GM19372 (cell line): Measurements from ENCODE around the gene HJURP.

Experiments used
- ATAC-seq: cut with Tn5 transposase; IDR thresholded peaks from one replicate; pipeline ENCODE4 v1.9.1; 2021; ENCODE audit warnings: mild to moderate bottlenecking, low read depth, moderate library complexity; ENCODE audit not compliant: unreplicated experiment

The HJURP gene

DNA sequence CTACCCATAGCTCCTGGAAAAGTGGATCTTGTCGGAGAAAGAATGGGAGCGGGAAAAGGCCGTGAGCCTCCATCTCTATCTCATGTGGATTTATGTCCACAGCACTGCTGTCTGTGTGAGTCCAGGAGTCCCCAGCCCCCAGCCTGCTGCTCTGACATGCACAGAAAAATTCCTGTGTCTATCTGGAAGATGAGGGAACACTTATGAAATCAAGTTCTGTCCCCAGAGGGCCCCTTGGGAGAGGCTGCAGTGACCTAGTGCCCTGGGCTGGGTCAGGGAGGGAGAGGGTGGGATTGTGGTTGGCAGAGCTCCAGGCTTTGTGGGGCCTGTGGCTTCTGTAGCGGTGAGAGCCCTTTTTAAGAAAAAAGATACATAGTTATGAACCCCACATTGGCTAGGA lies 37.6 kb downstream of the HJURP start:
- no peak for ATAC-seq

DNA sequence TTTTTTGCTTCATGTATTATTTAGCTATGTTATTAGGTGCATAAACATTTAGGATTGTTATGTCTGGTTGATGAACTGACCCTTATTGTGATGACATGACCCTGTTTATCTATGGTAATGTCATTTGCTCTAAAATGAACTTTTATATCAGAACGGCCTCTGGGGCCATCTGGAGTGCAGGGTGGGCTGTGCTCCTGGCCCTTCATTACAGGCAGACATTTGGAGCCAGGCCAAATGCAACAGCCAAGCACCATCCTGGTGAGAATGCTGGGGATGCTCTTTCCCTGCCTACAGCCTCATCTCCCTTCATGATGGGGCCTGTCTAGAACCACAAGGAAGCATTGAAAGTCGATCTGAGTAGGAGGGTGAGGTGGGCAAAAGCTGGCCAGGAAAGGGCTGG lies 38.0 kb downstream of the HJURP start:
- no peak for ATAC-seq

DNA sequence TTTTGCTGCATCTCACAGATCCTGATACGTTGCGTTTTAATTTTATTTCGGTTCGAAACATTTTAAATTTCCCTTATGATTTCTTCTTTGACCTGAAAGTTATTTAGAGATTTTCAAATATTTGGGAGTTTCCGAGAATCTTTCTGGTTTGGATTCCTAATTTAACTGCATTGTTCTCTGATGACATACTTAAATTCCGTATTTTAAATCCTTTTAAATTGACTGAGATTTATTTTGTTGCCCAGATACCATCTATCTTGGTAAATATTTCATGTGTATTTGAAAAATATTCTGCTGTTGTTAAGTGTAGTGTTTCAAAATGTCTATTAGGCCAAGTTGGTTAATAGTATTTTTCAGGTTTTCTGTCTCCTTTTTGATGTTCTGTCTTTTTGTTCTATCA lies 38.5 kb downstream of the HJURP start:
- ATAC-seq: no peak

DNA sequence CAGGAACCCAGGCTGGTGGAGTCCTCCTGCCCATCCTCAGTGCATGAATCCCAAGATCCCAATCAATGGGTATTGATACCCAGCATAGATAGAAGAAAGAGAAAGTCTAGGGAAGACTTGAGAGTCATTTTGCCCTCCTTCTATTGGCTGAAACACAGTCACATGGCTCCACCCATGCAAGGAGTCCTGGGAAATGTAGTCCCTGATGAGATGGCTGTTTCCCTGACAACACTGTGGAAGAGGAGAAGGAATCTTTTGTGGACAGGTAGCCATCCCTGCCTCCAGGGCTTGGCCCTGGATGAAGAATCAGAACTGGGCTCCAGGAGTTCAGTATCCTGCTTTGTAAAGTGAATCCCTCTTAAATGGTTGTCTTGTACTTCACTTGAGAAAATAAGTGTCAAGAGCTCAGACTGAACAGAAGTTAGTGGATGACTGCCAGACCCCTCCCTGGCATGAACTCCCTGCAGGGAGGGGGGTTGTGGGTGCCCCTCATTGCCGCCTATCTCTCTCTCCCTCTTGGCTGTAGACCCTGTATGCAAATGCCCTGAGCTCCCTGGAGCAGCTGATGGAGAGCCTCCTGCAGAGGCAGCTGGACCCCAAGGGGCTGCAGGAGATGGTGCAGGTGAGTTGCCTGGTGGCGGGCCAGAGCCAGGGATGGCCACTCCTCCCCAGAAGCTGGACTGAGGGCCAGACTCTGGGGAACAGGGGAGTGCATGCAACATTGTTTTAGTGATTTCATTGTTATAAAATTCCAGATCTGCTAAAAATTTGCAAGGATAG lies 40.1 kb downstream of the HJURP start:
- no peak for ATAC-seq

DNA sequence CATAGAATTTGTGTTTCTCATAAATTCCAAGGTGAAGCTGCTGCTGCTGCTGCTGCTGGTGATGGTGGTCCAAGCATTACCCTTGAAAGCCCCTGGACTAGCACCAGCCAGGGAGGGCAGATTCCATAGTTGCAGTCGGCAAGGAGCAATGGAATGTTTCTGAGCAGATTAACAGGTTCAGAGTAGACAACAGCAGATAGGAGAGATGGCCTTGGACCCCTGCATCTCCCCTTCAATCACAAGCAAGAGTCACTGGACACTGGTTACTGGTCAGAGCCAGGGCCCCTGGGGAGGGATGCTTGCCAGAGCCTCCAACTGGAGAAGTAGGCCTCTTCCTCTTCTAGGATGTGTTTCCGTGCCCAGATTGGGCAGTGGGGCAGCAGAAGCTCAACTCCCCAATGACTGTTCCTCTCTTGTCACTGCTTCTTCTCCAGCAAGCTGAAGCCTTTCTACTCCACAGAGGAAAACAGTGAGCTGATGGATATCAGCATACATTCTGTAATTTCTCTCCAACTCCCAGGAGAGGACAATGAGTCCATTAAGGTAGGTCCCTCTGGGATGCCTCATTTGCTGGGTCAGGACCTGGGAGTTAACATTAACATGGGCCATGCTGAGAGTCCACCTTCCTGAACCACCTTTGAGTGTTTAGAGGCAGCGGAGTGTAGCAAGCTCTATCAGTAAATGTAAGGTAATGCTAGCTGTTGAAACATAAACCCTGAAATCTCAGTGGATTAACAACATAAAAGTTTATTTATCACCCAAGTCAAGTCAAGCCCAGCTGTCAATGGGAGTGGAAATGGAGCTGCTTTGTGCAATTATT lies 40.9 kb downstream of the HJURP start:
- no peak for ATAC-seq

DNA sequence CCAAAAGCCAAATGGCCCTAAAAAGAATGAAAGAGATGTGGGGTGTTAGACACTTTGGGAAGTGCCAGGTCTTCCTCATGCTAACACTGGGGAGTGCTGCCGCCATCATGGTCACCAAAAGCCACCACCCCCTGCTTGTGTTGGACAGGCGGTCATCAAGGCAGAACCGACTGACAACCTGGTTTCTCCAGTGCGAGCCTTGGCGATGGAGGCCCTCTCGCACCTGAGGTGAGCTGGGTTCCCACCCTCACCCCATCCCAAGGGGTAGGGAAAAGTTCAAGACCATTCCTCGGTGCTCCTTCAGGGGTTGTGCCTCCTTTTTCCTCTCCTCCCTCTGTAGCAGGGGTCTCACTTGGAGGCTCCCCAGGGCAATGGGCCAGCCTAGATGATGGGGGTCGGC lies 42.6 kb downstream of the HJURP start:
- no peak for ATAC-seq

DNA sequence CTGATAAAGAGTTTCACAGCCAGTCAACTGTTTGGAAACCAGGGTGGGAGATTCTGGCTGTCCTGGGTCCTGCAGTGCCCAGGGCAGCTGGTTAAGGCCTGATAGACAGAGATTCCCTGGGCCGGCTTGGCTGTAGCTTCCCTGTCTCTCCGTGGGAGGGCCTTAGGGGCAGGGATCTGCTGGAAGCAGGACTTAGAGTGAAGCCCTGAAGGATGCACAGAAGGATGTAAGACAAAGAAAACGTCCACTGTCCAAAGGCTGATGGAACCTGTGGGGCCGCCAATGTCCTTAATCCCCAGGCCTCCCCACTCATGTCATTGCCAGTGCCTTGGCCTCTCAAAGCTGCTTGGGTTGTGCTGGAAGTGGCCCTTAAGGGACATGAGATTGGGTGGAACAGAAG lies 43.2 kb downstream of the HJURP start:
- no peak for ATAC-seq

DNA sequence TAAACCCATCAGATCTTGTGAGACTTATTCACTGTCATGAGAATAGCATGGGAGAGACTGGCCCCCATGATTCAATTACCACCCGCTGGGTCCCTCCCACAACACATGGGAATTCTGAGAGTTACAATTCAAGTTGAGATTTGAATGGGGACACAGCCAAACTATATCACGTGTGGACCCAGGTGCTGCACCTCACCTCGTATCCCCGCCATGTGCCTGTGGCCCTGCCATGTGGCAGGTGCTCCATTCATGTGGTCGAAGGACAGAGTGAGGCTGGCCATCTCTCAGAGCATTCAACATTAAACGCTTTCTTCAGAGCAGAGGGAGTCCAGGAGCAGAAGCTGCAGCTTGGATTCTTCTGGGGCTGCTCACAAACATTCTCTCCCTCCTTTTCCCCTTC lies 44.0 kb downstream of the HJURP start:
- ATAC-seq: no peak

DNA sequence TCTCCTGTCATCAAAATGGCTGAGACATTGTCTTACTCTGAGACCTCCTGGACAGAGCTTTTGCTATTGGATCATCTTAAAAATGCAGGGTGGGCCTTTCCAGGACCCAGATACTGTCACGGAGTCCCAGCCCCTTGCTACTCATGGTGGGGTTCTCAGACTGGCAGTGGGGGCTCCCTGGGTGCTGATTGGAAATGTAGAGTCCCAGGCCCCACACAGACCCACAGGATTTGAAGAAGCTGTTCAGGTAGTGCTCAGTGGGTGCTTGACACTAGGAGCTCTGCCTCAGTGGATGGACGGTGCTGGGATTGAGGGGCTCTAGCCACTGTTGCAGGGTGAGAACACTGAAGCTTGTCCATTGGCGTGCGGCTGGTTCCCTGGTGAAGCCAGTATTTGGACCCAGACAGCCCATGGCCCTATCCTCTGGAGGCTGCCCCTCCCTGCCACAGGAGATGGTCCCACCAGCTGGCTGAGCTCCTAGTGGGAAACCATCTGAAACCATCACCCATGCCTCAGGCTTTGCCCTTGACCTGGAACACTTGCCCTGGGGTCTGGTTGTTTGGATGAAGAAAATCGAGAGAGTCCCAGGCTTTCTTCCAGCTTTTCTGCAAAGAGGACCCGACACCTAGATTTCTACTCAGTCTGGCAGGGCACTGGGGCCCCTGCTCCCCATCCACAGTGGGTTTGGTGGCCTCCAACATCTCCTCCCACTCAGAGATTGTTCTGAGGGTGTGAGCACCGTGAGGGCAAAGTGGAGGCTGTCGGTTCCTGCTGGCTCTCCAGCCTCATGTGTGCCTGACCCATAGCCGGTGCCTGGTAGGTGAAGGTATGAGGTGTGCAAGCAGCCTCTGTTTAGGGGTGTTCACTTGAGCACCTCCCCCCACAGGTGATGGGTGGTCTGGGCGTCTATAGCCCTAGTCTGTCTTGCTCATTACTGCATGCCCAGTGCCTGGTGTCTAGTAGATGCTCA lies 46.1 kb downstream of the HJURP start:
- ATAC-seq: no peak

DNA sequence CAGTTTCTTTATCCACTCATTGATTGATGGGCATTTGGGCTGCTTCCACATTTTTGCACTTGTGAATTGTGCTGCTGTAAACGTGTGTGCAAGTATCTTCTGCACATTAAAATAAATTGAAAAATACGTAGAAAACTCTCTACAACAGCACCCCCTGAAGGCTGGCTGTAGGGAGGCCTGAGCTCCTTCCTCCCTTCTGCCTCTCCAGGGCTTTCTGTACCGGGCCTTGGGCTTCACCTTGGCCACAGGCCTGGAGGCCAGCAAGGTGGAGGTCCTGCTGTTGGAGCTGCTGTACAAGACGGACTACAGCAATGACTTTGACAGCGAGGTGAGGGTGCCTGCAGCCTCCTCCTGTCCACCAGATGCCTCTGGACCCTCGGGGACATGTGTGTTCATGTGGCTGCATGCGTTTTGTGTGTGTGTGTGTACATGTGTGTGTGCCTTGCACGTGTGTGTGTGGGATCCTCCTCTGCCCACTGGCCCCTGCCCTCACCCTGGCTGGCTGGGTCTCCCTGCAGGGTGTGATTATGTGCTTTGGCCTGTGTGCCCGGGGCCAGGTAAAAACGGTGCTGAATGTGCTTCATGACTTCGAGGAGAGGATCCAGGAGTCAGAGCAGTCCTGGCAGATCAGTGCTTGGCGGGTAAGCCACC lies 47.0 kb downstream of the HJURP start:
- no peak for ATAC-seq

DNA sequence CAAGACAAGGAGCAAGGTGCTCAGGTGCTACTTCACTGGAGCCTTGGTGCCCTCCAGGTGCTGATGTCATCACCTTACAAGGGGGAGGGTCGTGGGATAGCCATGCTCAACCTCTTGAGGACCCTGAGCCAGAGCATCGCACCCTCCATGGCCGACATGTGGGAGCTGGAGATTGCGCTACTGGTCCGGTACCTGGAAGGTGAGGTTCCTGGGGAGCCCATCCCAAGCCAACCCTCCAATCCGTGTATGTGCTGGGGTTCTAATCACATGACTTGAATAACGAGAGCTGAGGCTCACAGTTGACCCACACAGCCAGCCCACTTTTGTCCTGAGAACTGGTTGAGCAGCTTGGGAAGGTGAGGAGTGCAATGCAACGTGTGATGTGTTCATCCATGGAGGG lies 50.3 kb downstream of the HJURP start:
- ATAC-seq: no peak

DNA sequence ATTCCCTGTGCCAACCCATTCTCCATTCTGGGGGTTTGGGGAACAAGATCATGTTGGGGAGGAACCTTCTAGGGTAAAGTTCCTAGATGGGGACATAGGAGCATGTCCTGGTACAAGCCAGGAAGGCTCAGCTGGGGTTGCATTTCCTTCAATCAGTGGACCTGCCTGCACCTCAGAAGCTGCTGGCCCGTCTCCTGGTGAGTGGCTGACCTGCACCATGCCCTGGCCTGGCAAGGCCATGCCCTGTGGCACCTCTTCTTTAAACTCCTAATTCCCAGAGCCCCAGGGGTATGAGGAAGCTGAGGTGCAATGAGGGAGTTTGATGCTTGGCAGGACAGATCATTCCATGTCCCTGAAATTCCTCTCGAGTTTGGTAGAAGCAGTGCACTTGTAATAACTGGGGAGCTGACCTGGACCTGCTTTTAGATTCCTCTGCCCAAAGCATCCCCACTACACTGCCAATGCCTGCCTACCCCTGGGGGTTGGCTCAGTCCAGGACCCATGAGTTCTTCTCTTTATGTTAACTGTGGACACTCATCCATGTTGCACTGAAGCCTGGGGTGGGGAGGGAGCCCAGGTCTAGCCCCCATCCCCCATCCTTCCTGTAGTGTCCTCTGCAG lies 50.9 kb downstream of the HJURP start:
- no peak for ATAC-seq

DNA sequence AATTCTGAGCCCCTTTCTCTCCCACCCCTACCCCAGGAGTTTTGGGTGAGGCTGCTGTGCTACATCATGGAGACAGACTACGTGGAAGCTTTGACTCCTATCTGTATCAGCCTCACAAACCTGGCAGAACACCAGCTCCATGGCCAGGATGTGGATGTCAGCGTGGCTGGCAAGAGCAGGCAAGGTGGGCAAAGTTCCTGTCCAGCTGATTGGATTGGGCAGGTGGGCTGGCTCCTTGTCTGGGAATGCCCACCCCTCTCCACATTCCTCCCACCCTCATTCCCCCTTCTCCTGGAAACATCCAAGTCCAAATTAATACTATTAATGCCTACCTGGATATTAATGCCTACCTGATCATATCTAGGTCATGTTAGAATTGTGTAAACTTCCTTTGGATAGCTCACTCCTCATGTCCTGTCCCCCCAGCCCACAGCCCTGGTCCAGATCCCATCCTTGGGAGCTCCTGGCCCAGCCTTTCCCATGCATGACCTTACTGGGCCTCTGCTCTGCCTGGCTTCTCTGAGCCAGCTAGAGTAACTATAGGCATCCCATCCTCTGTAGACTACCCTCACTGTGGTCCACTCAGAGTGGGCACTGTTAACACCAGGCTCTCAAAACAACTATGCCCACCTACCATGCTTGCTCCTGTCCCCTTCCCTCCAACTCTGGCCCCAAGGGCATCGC lies 52.1 kb downstream of the HJURP start:
- ATAC-seq: no peak

DNA sequence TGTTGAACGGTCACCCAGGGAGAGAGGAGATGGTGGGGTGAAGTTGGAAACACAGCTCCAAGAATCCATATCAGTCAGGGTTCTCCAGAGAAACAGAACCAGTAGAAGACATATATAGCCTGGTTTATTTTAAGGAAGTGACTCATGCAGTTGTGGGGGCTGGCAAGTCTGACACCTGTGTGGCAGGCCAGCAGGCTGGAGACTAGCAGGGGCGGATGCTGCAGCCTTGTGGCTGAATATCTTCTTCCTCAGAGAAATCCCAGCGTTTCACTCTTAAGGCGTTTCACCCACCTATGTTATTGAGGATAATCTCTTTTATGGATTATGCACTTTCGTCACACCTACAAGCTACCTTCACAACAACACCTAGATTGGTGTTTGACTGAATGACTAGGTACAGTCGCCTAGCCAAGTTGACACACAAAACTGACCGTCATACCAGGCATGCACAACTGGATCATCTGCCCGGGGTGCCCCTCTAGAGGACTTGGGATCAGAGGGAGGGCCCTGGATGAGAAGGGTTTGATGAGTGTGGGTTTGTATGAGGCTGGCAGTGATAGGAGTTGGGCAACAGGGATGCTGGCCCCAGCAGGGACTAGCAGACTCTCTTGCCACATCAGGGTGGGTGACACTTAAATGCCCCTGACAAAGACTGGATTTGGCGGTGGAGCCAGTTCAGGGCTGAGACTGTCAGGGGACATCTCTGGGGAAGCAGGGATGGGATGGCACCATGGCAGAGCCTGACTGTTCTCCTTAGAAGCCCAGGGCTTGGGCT lies 52.8 kb downstream of the HJURP start:
- no peak for ATAC-seq

DNA sequence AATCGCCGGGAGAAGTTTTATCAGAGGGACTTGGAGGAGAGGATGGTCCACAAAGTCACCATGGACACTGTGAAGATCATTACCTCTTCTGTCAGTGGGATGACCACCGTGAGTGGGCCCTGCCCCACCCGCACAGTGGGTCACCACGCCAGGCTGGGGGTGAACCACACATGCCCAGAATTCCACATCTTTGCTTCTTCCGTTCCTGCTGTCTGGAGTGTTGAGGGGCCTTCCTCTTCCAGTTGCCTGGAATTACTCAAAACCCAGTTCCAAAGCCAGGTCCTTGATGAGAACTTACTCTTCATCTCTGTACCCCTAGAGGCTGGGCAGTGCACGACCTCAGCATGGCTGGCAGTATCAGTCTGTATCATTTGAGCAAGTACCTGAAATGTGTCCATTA lies 54.1 kb downstream of the HJURP start:
- ATAC-seq: no peak

DNA sequence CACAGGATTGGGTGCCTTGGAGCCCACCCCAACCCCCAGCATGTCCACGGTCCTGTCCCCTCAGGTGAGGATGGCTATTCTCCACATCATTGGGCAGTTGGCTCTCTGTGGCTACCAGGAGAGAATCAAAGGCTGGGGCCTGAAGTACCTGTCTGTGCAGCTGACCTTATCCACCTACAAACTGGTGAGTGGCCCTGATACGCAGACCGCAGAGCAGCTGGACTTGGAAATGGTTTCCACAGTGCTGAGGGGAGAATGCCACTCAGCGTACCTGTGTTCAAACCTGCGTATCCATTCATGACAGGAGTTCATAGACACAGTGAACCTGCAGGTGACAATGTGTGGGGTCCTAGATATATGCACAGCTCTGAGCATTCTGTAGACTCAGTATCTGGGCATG lies 54.6 kb downstream of the HJURP start:
- no peak for ATAC-seq

DNA sequence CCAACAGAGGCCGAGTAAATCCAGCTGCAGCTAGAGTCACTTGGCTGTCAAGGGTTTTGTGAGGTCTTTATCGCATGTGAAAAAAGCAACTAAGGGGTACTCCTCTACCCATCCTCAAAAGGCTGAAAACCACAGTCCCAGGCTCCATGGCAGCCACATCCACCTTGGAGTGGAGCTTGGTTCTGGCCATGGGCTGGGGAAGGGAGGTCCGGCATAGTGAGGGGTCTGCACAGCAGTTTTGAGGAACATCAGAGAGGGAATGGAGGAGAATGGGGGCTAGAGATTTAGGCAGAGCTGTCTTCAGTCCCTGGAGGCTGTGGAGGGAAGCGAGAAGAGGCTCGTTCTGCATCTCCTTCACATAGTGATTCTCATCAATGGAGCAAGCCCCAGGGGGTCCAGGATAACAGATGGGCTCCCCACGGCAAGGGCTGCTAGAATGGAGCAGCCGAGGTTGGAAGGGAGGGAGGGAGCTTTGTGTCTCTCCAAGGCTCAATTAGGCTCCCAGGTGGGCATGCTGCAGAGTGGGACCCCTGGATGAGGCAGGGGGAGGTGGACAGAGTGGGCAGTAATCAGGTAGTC lies 55.2 kb downstream of the HJURP start:
- ATAC-seq: no peak

DNA sequence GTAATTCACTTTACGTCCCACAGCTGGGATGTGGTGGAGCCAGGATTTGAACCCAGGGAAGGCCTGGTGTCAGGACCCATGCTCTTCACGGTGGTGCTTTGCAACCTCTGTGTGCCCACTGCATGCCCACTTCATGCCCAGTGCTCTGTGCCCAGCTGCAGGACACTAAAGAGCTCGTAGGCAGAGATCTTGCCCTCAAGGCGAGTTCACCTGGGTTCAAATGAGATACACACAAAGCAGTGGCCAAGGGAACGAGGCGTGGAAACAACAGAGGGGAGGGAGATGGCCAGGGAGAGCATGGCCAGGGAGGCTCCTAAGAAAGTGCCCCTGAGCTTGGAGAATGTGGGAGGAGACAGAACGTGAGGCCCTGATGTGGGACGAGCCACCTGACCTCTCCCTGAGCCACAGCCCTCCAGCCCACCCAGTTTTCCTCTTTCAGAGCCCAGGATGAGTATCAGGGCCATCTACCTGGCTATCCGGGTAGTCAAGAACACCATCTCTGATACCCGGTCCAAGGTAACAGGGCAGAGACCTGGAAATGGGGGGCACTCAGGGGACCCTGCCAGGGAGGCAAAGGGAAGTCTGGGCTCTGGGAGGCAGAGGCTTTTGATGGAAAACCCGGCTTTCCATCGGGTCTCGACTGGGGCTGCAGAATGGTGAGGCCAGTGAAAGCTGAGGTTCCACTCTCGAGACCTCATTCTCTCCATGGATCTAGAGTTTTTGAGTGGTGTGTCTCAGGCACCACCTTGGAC lies 55.8 kb downstream of the HJURP start:
- ATAC-seq: no peak
